GM19438 (cell line): ENCODE results near the gene SLC7A10.

ENCODE experiments used
- ATAC-seq: cut with Tn5 transposase; IDR thresholded peaks from one replicate; pipeline ENCODE4 v1.9.1; 2021; ENCODE audit warnings: low read depth; ENCODE audit not compliant: unreplicated experiment

Gene SLC7A10

DNA sequence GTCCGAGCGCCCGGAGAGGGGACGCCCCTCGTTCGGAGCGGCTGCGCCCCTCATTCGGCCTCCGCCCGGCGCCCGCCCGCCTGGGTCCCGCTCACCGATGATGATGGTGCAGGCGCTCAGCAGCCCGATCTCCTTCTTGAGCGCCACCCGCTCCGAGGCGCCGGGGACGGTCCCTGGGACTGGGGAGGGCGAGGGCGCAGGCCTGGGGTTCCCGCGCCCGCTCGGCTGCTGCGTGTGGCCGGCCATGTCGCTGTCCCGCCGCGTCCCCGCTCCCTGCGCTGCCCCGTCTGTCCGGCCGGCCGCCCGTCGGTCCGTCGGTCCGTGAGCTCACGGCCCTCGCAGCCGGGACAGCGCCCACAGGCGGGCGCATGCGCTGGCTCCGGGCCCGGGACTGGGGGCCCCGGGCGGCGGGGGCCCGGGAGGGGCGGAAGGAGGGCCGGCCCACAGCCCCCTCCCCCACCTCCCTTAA lies at the start of gene SLC7A10:
Gene SLC7A10, minus strand, starts transcription at position 393 of the 469 bp plus-strand sequence. Its CDS starts 147 bp downstream, at position 246.
- no peak for ATAC-seq

DNA sequence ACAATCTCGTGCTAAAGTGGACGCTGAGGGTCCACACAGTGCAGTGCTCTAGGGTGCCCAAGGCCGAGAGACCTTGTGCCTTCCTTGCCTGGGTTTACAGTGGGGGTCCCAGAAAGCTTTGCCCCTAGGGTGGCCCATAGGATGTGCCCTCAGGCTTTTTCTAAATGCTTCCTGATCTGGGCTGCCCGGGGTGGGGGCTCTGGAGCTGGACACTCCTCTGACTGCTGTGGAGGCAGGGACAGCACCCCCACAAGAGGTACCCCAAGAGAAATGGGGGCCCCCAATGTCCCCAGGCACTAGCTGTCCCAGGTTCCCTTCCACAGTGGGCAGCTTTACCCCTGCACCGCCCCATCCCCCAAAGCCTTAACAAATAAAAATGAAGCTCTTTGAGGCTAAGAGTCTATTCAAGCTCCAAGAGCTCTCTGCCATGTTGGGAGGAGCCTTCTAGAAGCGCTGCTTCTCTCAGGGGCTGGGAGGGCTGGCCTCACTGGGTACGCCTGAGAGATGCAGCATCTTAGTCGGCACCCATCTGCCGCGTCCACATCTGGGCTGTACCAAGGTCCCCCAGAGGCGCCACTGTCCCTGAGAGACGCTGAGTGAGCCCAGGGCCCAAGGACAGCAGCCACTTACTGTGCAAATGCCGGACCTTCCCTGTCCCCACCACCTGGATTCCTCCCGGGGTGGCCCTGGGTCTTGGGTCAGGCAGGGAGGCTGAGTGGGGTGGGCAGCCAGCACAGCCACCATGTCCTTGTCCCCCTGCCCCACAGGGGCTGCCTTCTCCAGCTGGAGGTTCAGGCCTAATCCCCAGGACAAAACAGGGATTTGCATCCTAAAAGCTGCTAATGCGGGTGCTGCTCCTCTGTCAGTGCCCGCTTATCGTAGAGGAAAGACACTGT lies 49.3 kb upstream of the SLC7A10 start:
- ATAC-seq, result no peak

DNA sequence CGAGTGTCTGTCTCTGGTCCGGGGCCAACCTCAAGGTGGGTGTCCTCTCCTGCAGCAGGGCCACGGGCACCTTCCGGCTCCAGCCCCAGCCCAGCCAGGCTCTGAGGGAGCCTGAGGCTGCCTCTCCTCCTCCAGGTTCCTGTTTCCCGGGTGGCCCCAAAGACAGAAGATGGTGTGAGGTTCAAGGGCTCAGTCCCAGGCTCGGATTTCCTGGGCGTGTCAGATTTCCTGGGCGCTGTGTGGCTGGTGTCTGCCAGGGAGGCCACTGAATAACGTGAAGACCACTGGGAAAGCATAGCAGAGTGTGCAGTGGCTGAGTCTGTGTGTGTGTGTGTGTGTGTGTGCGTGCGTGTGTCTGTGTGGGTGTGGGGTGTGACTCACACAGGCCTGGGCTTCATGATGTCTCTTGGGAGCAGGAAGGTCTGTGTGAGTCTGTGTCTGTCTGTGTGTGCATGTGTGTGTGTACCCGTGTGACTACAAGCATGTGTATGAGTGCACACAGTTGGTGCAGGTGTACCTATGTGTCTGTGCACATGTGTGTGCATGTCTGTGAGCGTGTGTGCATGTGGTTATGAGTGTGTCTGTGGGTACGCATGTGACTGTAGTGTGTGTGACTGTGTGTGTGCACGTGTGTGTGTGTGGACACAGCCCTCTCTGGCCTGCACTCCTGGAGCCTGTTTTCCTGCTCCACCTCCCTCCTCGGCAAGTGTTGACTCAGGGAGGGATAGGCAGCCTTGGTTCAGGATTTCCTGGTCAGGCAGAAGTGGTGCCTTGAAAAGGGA lies 48.4 kb upstream of the SLC7A10 start:
- no peak for ATAC-seq

DNA sequence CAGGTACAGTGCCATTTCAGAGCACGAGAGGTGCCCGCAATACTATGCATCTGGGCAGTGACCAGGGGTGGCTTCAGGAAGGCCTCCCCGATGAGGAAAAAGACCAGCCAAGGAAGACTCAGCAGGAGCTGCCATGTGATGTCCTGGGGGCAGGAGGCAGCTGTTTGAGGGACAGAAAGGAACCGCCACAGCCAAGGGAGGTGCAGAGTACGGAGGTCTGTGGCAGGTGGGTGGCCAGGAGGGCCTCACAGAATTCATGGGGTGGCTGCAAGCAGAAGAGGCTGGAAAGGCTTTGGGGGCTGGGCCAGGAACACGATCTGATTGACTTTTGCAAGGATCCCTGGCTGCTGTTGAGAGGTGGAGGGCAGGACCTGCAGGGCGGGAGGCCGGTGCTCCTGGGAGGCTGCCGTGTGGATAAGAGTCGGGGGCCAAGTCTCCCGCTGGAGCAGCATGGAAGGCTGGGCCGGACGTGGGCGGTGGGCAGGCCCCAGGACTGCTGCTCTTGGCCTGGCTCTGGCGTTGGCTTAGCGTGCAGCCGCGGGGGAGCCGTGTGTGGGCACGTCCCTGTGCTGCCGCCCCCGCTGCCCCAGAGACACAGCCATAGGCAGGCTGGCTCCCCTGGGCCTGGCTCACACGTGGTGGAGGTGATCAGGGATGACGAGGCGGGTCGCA lies 47.6 kb upstream of the SLC7A10 start:
- ATAC-seq, result no peak

DNA sequence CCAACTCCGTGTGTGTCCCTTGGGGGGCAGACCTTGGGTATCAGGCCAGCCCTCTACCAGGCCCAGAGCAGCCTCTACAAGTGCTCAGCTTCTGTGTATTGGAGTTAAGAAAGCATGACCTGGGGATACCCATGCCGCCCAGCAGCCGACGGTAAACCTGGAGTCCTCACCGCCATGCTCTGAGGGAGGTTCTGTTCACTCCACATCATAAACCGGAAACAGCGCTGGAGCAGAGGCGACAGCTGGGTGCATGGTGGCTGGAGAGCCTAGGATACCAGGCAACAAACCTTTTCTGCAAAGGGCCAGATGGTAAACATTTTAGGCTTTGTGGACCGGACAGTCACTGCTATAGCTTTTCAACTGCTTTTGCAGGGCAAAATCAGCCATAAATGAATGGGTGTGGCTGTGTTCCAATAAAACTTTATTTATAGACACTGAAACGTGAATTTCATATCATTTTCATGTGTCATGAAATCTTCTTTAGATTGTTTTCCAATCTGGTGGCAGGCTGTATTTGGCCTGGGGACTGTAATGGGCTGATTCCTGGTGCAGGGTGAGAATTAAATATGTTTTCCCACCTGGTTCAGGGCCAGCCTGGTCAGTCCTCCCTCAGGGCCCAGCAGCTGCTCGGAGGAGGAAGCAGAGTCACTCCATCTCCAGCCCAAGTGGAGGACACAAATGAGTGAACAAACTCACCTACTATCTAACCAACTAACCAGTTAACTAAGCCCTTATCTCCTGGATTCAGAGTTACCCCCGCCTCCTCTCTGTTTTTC lies 45.8 kb upstream of the SLC7A10 start:
- no peak for ATAC-seq

DNA sequence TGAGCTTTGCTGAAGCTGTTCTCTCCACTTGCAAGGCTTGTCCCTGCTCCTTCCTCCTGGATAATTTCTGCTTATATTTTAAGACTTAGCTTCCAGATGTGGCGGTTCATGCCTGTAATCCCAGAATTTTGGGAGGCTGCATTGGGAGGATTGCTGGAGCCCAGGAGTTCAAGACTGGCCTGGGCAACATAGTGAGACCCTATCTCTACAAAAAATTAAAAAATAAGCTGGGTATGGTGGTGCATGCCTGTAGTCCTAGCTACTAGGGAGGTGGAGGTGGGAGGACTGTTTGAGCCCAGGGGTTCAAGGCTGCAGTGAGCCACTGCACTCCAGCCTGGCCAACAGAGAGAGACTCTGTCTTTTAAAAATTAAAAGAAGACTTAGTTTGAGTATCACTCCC lies 45.1 kb upstream of the SLC7A10 start:
- ATAC-seq, result no peak

DNA sequence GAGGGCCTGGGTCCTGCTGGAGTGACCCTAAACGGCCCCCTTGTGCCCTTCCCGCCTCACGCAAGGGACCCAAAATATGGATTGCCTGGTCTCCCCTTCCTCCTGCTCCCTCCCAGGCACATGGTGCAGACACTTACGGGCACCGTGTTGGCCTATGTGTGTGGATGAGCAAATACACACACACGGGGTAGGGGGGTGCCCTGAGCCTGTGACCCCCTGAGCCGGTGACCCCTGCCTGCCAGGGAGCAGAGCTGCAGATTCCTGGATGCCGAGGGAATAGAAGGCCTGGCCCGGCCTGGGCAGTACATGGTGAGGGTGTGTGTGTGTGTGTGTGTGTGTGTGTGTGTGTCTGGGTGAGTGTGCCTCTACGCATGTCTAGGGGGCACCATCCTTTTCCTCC lies 43.4 kb upstream of the SLC7A10 start:
- ATAC-seq, result no peak

DNA sequence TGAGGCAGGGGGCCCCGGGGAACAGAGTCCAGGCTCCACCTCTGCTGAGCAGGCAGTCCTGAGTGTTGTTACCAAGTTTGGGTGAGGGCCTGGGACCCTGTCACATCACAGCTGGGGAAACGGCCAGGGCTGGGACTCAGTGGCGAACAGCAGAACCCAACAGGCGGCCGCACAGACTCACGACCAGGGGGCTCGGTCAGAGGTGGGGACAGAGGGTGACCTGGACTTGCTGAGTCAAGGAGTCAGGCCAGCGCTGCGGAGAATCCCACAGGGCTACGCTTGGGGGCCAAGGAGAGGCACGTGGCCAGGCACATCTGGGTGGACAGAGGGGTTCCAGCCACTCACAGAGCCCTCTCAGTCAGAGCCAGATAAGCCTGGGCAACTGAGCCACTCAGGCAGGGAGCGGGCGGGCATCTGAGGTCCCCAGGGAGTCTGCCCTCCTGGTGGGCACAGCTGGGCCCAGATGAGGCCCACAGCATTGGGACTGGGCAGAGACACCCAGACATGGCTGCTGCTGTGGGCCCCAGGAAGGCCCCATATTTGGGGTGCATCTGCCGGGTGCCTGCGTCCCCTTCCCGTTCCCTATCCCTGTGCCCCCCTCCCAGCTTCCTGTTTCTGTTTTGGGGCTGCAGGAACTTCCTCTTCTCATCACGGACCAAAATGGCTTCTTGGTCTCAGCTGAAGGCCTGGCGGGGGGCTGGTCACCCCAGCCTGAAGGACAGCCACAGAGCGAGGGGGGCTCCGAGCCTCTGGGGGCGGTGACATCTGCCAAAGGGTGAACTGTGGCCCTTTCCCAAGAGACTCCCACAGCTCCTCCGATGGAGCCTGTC lies 42.7 kb upstream of the SLC7A10 start:
- ATAC-seq, result no peak

DNA sequence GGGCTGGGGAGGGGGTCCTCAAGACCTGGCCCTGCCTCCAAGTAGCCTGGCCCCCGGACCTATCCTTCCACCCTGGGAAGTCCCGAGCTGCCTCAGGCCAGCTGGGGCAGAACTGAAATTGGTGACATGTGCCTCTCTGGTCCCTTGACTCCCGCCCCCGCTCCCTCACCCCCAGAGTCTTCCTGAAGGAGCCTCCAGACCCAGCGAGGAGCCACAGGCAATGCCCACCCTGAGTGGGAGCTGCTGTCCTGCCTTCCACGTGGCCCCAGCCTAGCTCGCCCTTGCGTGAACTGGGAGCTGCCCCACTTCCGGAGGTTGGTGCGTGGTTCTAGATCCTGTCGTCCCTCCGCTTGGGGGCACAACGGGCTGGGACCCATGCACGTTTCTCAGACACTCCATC lies 42.1 kb upstream of the SLC7A10 start:
- ATAC-seq, result no peak

DNA sequence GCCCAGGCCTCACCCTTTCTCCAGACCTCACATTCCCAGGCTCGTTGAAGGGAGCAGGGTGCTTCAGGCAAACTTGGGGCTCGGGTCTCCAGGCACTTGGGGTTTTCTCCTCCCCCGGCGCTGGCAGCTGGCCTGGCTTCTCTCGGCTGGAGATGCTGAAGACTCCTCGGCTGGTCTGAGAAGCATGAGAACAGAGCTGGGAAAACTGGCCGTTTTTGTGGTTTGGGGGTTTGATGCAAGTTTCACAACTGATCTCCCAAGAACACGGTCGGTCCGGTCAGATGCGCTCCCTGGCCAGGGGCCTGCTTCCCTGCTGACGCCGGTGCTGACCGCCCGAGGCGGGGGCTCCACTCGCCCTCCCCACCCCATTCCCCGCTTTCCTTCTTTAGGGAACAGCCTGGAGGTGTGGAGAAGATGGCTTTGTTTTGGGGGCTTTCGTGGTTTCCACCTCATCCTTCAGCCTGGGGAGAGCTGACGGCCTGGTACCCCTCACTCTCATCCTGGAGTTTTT lies 41.4 kb upstream of the SLC7A10 start:
- no peak for ATAC-seq

DNA sequence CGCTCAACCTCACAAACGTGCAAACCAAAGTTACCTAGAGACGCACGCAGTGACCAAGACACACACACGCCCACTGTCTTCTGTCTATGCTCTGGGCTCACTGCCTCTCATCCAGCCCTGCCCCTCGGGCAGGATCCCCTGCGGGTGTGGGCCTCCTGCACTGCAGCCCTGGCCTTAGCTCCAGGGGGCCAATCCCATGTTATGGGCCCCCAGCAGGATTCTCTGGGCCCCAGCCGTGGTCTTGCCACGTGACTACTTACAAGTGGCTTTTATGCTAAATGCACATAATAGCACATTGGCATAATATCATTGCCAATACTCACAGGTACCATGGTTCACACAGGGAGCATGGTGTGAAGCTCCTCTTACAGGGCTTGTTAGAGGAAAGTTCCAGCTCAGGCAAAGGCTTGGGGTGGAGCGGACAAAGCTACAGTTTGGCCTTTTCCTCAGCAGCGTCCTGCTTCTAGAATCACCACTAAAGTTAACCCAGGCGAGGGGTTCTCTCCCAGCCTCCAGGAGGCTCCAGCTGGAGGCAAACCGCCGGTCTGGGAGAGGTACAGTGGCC lies 39.3 kb upstream of the SLC7A10 start:
- no peak for ATAC-seq

DNA sequence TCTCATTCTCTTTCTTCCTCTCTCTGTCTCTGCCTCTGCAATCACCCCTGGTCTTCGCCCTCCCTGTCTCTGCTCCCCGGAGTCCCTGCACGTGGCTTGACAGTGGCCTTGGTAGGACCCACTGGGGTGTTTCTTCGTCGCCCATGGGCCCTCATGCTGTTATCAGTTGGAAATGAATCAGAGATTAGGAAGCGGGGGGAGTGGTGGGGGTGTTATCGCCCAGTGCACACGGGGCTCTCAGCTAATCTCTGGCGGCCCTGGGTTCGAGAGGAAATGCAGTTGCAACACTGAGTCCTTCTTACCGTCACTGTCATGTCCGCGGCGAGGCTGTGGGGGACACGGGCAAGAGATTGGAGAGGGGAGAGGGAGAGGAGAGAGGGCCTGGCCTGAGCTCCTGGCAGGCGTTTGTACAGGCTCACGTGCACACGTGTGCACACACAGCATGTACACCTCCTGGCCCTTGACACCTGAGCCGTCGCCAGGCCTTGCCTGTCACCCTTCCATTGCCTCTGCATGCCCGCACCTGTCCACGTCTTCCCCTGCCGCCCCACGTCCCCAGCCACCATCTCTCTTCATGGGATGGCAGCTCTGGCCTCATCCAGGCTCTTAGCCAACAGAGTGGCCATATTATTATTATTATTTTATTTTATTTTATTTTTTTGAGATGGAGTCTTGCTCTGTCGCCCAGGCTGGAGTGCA lies 37.8 kb upstream of the SLC7A10 start:
- ATAC-seq, result no peak

DNA sequence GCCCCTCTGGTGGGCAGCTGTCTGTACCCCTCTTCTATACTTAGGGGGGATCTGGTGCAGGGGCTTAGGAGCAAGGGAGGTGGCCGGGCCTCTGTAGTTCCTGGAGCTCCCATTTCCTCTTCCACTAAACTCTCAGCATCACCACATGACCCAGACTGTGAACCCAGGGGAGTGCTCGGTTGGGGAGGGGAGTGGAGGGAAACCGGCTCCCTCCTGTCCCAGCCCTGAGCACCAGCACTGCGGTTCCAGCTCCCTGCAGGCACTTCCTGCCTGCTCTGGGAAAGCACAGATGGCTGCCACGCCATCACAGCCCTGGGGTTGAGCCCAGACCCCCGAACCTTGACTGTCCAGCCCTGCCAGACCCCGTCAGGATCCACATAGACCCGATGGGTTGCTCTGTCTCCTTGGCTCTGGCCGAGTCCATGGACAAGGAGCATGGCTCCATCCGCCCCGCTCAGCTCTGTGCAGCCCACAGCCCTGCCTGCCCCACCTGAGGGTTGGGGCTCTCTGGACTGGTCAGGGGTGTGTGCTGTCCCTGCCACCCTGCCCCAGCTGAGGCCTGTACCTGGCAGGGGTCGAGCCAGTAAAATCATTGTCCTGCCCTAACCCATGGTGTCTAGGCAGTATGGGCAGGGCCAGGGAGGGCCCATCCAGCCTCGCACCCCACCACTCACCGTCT lies 36.0 kb upstream of the SLC7A10 start:
- no peak for ATAC-seq

DNA sequence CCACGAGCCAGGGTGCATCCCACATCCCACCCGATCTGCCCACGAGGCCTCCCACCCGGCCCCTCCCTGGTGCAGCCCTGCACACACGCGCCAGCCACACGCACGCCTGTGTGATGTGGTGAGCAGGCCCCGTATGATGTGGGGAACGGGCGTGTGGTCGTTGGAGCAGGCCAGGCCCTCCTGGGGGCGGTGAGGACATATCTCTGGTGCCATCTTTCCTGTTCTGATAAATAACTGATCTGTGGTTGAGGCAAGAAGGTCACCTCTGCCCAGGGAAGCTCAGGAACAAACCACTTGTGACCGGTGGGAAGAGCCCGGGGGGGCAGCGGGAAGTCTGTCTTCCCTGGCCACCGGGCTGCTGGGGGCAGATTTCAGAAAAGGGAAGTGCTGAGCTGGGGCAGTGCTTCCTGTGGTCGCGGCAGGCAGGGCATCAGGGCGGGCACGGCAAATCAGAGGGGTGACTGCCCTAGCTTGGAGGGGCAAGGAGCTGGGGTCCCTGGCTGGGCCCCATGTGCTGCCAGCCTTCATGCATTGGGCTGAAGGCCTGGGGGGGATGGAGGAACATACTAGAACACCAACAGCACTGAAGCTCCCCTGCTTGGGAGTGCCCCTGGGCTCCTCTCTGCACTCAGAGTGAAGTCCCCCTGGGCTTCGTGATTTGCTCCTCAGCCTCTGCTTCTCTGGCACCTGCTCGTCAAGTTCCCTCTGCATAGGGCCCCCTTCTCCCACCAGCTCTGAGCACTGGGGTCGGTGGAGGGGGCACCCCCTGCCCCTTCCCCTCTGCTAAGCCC lies 35.2 kb upstream of the SLC7A10 start:
- ATAC-seq, result no peak

DNA sequence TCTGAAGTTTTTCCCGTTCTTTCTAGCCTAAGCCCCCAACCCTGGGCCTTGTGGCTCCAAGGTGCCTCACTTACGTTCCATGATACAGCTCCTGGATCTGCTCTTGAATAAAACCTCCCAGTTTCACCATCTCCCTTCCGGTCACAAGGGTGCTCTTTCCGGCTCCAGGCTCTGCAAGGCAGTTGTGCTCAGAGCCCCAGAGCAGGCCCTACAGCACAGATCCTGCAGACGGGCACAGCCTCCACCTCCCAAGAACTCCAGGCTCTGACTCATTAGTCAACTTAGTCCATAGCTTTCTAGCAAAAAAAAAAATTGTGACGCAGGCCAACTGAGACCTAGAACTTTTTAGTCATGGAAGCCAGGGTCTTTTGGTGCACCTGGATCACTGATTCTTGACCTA lies 33.9 kb upstream of the SLC7A10 start:
- ATAC-seq, result no peak

DNA sequence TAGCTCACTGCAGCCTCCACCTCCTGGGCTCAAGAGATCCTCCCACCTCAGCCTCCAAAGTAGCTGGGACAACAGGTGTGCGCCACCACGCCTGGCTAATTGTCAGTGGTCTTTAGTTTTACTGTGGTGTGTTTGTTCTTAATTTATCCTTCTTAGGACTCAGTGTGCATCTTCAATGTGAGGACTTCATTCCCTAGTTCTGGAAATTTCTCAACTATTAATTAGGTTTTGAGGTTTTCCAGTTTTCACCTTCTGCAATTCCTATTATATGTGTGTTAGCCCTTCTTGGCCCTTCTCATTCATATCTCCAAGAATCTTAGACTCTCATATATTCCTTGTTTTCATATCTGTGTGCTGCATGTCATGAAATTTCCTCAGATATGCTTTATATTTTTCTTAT lies 32.2 kb upstream of the SLC7A10 start:
- no peak for ATAC-seq

DNA sequence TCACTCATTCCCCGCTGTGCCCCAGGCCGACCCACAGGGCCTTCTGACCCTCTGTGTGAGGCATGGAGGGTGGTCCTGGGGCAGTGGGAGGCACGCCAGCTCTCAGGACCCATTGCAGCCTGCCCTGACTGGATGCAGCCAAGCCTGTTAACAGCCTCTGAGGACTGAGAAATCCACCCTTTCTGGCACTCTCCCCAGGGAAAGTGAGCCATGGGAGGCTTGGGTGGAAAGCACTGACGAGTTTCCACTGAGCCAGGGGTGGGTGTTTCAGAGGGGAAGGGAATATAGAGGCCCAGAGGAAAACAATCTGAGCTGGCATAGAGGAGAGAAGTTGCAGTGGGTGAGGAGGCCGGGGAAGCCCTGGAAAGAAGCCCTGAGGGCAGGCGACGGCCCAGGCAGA lies 30.6 kb upstream of the SLC7A10 start:
- ATAC-seq, result no peak
